Inflammatory macrophage treated with lipopolysaccharide for 1 hour (primary cell): Measurements from ENCODE around the gene EPS15.
"Not testable (repeated sequence)": the region's sequence is repeated elsewhere in the genome, so short reads cannot be mapped to it uniquely, and the experiment has no call there.

Source experiments
- DNase-seq, 2 donors: peaks; one replicate each; pipeline ENCODE4 v3.0.0-alpha.2; 2020 to 2022

The EPS15 gene

DNA sequence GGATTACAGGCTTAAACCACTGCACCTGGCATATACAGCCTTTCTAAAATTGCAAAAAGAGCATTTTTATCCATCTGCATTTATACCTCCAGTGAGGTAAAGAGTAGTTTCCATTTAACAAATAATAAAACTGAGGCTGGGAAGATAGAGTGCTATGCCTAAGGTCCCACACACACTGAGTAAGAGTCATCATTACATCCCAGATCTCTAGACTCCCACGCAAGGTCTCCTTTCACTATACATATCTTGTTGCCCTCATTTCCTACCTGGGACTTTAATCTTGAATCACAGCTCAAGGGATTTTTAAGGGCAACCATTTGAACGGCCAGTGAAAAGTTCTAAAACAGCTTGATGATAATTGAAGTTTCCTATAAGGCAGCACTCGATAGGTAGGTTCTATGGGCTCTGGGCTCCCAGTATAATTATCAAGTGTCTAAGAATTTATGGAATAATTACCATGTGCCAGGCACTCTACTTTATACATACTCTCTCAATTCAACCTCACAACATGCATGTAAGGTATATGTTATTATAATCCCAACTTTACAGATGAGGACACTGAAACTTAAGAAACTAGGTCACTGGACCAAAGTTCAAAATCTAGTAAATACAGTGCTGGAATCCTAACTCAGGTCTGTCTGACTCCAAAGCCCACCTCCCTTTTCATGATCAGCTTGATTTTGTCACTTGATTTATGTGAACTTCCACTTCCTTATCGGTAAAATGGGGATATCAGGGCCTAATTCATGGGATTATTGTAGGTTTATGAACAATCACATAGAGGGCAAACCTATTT, 23.3 kb upstream of the EPS15 start:
- no peak for DNase-seq

DNA sequence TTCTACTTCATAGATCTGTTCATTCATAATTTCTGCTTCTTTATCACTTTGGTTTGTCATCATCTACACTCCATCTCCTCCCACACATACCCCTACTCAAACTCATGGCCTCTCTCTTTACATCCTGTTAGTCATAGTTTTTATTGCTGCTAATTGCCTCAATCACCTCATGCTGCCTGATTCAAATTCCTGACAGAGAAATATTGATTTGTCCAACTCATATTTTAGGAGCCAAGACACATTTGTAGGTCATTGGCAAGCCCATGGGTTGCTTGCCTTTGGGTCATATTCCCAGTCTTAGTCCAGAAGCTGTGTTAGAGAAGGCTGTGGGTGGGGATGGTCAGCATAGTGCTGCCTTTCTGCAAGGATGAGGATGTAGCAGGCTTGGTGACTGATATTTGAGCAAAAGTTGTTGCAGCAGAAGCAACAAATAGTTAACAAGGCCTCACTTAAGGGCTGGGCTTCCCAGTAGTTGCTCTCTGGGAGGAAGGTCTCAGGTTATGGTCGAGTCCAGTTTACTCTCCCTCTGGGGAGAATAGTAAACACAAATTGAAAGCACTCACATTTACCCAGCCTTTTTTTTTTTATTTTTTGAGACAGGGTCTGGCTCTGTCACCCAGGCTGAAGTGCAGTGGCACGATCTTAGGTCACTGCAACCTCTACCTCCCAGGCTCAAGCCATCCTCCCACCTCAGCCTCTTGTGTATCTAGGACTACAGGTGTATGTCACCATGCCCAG, 22.4 kb upstream of the EPS15 start:
- DNase-seq: peak; percentile 46 to 70

DNA sequence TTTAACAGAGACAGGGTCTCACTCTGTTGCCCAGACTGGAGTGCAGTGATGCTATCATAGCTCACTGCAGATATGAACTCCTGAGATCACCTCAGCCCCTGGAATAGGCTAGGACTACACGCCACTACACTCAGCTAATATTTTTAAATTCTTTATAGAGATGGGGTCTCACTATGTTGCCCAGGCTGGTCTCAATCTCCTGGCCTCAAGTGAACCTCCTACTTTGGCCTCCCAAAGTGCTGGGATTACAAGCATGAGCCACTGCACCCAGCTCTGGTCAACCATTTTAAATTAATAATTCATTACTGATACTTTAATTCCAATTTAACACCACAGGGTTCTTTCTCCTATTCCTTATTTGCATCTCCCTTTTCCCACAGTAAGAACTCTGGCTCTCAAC, 18.5 kb upstream of the EPS15 start:
- DNase-seq: no peak

DNA sequence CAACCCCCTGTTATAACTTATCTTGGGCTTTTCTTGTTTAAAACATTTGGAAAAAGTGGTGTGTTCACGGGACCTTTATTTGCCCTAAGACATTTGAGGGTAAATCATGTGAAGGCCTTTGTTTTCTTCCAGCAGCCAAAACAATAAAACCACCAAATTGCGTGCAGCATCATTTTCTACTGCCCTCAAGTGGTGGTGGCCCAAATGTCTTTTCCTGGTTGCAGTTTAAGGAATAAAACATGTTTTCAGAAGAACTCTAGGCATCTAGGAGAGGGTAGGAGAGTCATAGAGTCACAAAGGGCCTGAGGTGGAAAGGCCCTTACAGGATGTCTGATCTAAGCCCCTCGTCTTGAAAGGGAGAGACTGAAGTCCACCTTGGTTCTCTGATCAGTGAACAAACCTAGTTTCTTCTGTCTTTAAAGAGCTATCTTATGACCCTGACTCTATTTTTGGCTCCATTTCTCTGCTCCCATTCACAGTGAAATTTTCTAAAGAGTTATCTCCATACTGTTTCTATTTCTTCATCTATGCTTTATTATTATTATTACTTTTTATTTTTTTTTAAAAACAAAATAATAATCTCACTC, 16.0 kb upstream of the EPS15 start:
- peak; percentile 31 to 56 for DNase-seq

DNA sequence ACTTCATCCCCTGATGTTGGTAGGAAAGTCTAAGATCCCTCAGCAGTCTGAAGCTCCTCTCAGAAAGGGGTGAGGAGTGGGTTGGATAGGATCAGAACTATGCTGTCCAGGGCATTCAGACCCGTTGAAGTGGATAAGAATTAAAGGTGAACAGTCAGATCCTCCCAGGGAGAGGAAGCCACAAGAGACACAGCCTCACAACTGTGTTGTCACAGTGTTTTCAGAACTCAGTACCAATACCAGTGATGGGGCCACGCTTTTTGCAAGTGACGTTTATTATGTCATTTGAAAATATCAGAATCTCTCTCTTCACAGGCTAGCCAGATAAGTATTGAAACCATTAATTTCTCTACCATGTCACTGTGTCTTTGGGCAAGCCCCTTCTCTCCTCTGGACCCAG, 15.4 kb upstream of the EPS15 start:
- DNase-seq: no peak

DNA sequence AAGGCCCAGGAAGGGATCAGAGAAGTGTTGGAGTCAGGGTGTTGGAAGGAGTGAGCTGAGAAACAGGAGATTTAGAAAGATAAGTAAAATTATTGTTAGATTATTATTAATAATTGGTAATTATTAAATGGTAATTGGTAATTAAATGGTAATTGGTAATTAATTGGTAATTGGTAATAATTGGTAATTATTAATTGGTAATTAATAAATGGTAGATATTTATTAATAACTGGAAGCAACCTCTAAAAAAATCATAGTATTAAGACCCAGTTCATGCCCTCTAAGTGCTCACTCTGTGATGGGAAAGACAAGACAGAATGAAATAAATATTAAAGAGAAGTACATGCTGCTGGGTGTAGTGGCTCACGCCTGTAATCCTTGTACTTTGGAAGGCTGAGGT, 13.8 kb upstream of the EPS15 start:
- no peak for DNase-seq

DNA sequence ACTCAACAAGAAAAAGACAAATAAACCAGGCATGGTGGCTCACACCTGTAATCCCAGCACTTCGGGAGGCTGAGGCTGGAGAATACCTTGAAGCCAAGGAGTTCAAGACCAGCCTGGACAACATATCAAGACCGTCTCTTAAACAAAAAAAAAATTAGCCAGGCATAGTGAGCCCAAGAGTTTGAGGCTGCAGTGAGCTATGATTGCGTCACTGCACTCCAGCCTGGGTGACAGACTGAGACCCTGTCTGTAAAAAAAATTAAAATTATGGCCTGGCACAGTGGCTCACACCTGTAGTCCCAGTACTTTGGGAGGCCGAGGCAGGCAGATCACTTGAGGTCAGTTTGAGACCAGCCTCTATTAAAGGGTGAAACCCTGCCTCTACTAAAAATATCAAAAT, 11.4 kb upstream of the EPS15 start:
- DNase-seq: not testable (repeated sequence)

DNA sequence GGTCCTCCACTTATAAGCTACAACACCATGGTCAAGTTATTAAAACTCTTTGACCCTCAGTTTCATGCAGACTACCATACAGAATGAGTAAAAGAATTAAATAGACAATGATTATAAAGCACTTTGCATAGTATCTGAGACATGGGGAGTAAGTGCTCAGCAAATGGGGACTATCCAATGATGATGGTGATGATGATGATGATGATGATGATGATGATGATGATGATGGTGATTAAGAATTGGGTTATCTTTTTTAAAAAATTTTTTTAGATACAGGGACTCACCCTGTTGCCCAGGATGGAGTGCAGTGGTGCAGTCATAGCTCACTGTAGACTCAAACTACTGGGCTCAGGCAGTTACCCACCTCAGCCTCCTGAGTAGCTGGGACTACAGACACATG, 8.1 kb upstream of the EPS15 start:
- no peak for DNase-seq

DNA sequence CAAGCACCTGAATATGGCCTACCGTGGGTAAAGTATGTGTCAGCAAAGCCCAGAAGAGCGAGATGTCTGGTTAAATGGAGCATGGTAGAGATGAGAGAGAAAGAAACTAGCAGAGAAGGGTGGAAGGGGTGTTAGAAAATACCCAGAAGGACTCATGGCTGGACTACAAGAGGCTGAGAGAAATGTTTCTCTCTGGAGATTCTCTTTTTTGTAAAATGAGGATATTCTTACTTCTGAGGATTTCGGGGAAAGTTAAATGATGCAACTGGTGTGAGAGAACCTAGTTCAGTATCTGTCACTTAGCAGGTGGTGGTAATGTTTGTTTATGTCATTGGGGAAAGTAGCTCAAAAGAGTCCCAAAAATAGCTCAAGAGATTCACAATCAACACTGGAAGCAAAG, 7.2 kb upstream of the EPS15 start:
- DNase-seq: peak in 1 of 2 donors; percentile 35

DNA sequence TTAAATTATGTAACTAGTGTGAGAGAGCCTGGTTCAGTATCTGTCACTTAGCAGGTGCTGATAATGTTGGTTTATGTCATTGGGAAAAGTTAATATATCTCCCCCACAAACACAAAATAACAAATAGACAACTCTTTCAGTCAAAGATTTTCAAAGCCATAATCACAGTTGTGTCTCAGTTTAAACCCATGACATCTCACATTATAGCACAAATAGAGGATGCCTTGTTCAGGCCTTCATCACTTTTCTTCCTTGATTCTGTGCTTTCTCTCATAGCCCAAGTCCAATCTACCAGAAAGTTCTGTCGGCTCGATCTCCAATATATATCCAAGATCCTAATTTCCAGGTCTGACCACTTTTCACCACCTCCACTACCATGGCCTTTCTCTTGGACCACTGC, 6.2 kb upstream of the EPS15 start:
- no peak for DNase-seq

DNA sequence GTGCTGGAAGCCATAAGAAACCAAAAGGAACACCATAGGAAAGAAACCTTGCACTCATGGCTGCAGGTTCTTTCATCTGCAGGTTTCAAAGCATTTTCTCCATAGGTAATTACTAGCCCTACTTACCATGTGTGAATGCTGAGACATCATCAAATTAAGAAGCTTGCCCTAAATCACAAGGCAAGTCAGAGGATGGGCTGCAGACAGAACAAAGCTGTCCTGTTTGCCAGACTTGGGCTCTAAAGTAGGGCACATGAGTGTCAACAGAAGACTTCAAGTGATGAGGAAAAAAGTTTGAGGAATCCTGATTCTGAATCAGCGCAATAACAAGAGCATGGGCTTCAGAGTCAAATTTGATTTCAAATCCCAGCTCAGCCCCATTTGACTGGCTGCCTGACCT, 5.8 kb upstream of the EPS15 start:
- no peak for DNase-seq

DNA sequence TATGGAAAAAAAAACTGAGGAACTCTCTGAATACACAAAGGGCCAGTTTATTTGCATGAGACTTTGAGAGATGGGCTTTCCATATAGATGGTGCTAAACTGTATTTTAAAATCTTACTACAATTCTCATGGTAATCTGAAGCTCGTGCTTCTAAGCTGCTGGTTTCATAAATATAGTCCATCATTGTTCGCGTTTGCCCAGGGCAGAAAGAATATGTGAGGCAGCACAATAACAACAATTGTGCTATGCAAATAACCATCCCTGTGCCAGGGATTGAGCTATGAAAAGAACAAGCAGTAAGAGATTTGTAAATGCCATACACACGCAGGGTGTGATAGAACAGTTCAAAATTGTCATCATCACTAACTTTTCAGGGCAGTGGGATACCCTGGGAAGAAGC, 4.9 kb upstream of the EPS15 start:
- no peak for DNase-seq

DNA sequence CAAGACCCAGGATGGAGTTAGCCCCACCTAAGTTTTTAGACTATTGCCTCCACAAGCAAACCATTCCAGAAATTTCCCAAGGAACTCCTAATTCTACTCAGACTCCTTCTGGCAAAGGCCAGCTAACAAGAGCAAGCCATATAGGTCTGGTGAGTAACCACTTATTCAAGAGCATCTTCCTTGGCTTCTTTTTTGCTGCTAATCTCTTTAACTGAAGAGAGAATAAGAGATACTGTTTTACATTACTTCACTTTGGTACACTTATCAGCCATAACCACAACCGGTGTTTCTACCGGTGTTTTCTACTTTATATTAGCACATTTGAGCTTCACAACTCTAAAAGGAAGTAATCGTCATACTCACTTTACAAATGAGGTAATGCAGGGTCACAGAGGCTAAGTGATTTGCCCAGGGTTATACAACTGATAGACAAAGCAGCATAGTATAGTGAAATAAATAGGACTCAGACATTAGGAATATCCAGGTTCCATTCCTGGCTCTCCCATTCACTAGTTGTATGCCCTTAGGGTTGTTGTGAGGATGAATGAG, 1.7 kb upstream of the EPS15 start:
- DNase-seq: peak; percentile 21 to 25

DNA sequence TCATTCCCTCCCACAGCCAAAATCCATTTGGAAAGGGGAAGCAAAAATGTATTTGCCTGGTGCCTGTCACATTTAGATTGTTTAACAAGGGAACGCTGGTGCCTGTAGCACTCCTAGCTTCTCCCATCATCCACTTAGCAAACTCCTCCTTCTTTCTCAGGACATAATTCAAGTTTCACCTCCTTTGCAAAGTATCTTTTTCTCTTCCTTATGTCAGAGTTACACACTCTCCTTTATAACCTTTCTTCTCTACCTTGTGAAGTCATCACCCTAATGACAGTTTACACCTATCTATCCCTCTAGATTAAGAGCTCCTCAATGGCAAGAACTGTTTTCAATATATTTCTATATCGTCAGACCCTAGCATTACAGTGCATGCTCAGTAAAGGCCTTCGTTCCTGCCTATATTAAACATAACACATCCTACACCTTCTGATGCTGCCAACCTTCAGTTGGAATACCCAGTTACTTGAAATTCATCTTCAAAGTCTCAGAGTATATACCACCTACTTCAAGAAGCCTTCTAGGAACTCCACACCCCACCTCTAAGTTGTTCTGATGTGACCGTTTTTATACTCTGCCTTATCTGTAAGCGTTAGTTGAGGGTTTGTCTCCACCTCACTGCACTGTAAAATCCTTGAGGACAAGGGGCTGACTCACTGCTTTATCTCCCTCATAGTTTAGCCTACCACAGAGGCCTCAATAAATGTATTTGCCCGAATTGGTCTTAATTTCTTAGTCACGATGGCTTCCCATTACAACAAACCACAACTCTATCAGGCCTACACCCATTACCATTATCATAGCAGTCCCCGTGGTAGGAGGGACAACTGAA, 1.0 kb upstream of the EPS15 start:
- no peak for DNase-seq

DNA sequence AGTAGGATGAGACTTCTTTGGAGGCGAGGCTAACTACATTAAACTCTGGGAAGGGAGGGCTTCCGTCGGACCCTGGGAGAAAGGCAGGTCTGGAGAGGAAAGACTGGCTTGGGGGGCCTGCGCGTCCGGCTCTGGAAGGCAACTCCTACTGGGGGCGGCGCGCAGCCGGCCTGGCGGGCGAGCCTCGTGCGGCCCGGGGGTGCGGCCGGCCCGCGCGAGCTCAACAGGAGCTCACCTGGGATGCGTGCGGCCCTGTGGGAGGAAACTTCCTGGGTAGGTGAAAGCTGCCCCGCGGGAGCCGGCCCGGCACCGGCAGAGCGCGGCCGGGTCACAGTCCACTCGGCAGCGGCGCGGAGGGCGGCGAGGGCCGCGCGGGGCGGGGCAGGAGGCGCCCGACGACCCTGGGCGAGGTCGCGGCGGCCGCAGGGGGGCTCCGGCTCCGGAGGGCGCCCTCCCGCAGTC, 449 bp downstream of the EPS15 start:
- no peak for DNase-seq

DNA sequence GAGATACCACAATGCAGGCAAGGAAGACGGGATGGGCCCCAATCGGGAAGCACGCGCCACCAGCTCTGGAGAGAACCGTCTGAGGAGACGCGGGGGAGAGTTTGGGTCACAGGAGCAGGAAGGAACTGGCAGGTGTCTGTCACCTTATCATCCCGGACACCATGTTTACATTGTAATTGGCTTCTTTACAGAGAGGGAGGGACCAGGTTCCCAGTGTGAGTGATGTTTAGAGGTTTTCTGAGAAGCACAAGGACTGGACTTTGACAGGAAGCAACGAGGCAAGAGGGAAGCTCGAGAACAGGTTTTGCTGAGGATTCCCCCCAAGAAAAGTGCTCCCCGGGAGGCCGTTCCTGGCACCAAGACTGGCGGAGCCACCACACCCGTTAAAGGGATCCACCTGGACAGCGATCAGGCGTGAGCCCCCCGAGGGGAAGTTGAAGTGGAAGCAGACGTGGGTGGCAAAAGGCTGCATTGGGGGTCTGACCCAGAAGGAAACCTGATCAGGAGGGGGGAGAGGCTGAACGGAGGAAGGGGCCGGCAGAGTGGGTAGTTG, 957 bp downstream of the EPS15 start:
- peak in 1 of 2 donors; percentile 35 for DNase-seq

DNA sequence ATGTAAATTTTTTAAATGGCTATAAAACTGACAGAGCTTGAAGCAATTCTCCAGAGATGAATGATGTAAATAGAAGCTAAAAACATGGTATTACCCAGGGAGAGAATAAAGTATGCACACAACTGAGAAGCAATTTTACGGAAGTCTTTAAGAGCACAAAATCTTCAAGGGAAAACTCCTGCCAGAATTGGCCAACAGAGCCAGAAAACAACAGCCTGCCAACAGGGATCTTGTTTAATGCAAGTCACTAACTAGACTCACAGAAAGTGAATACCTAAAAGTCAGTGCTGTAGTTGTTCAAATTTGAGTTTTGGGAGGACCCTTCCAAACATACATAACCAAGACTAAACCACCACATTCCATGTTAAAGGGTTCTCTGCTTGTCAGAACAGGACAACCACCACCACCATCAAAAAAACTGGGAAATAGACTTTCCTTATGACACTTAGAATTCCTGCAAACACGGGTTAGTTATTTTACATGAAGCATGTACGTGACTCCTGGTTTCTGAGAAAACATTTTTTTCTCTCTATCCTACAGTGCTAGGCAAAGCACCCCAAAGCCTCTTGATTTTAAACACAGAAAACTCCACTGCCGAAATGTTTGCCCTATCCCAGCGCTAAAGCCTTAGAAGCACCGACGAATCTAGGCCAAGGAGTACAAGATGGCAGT, 1.6 kb downstream of the EPS15 start:
- peak; percentile 52 to 61 for DNase-seq

DNA sequence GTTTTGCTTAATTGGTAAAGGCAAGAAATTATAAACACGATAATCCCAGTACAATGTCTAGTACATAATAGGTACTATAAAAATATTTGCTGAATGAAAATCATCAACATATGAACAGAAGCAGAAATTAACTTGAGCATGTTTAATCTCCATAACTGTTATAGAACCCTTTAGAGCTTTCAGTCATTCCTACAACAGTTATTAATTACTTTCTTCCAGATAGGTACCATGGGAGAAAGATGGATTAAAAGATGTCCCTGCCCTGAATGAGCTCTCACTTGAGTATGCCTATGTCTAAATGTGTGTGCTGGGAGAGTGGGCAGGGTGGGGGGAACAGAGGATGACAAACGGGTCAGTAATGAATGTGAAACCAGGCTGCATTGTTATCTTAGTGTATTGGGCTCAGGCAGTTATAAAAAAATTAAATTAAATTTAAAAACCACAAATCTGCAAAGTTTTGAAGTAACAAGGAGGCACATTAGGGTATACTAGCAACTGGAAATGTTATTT, 2.4 kb downstream of the EPS15 start:
- no peak for DNase-seq

DNA sequence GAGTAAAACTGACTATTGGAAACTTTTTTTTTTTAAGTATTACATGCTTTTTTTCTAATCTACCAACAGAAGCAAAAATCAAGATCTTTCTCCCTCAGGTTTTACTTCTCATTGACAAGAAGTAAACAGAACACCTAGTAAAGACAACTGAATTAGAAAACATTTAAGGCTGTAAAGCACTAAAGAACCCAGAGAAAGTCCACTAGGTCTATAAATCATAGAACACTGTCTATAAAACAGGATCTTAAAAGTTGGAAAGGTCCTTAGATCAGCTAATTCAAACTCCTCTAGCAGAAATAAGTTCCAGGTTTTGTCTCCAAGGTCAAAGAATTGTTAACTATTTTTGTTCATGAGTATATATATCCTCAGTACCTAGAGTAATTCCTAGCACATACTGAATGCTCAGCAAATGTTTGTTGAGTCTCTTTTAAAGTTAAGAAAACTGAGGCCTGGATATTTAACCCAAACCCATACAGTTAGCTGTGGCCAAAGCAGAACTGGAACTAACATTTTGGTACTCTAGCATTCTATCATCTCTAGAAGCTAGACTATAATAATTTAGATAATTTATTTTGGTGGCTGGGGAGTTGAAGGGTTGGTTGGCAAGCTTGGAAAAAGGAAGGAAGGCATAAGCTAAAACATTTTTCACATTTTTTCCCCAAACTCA, 3.0 kb downstream of the EPS15 start:
- no peak for DNase-seq

DNA sequence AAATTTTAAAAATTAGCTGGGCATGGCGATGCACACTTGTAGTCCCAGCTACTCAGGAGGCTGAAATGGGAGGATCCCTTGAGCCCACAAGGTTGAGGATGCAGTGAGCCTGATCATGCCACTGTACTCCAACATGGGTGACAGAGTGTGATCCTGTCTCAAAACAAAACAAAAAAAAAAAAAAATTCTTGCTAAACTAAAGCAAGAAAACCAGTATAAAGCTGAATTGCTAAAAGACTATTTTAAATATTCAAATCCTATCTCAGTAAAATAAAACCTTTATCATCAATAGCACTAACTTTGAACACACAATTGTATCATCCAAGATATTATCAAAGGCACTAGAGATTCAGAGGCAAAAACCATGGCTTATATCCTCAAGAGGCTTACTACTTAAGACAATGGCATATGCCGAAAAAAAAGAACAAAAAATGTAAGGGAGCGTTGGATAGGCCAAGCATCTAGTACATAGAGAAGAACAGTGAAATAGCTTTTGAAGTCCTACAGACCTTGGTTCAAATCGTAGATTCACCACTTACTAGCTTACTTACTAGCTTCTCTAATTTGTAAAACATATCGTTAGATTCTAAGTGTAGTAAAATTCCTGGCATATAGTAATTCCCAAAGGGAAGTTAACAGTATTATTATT, 3.6 kb downstream of the EPS15 start:
- no peak for DNase-seq

DNA sequence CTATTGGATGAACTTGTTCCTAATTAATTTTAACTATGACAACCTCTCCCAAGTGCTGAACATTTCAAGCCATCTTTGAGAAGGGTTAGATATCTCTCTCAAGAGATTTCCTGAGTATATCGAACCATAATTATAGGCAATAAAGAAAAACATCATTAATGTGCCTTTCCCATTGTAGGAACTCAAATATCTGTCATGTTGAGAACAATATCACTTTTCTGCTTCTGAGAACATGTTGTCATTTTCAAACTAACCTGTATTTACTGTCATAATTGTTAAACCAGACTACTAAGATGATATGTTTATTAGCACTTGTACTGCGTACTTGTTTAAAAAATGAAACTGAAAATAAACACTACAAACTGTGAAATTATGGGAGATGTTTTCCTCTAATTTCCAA, 4.3 kb downstream of the EPS15 start:
- DNase-seq: no peak
